T47D (cell line): ENCODE results near the gene AHI1.
"Not testable (repeated sequence)": the region's sequence is repeated elsewhere in the genome, so short reads cannot be mapped to it uniquely, and the experiment has no call there.

Experiments
- DNase-seq, 2 experiments: peaks; one replicate each; pipeline versions ENCODE4 v3.0.0 to v3.0.0-alpha.2; 2011 to 2012; ENCODE audit warnings: low read depth in 1 of 2, low spot score in 1 of 2
- JUND ChIP-seq: IDR thresholded peaks from 2 replicates; pipeline ENCODE4 v1.6.1; 2012; ENCODE audit warnings: low read depth
- in situ Hi-C: cut with HindIII; loops from 2 replicates; pipeline ENCODE4 v1.10.0; 2016; ENCODE audit warnings: low sequenced_read_pairs, low pct_unique_long_range_greater_than_20kb

Gene AHI1

GRCh38 chr6:135354407-135354806 lies 143.1 kb downstream of the AHI1 start:
- in situ Hi-C loops, result no loop called here
- no peak for TF ChIP-seq JUND
- no peak for DNase-seq

DNA sequence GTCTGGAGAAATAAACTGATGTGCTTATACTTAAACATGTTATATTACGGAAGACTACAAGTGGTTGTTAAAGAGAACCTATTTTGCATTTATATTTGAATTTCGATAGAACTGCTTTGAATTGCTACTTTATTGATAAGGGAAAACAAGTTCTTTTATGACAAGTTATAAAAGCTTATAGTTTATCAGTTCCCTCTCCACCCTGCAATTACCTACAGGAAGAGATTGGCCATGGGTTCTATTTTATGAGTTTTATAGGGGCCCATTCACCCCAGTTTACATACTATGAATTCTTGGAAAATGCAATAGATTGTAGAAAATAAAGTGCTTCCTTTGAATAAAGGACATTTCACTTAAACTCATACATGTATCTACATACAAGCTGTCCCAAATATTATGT lies 144.4 kb downstream of the AHI1 start:
- in situ Hi-C loops, result no loop called here
- no peak for TF ChIP-seq JUND

DNA sequence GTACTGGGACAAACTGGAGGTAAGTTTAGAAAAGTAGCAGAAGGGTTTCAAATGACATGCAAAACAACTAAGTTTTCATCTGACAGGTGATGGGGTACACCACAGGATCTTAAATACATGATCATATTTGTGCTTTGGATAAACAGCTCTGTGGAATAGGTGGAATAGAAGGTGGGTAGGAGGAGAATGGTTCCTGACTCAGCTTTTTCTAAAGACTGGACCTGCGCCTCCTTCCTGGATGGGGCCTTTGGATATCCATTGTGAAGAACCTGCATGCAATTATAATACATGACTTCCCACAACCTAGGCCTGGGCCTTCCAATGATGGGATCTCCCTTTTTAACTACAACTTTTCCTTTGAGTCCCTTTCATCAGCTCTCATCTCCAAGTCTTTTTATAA lies 145.9 kb downstream of the AHI1 start:
- in situ Hi-C loops, result no loop called here
- TF ChIP-seq JUND, result no peak
- no peak for DNase-seq

More for the DNA sequence above, 144.4 kb downstream of the AHI1 start:
- no peak for DNase-seq

DNA sequence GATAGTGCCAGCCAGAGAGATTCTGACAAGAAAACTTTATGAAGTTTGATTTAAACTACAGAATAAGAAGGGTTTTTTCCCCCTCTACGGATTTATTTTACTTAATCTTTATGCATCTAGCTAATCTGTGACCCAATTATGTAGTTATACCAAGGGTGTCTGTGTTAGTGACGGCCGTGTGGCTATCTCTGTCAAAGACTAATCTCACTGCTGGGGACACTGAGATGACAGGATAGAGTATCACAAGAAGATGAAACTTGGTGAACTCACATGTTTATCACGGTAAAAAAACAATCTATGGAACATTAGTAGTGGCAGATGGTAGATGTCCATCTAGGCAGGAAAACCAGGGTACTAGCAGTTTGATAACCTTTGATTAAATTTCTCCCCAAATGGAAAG lies 149.7 kb downstream of the AHI1 start:
- no peak for DNase-seq
- in situ Hi-C loops, result no loop called here
- TF ChIP-seq JUND, result no peak

GRCh38 chr6:135346747-135347146 lies 150.8 kb downstream of the AHI1 start:
- no peak for TF ChIP-seq JUND
- in situ Hi-C loops, result no loop called here
- no peak for DNase-seq

DNA sequence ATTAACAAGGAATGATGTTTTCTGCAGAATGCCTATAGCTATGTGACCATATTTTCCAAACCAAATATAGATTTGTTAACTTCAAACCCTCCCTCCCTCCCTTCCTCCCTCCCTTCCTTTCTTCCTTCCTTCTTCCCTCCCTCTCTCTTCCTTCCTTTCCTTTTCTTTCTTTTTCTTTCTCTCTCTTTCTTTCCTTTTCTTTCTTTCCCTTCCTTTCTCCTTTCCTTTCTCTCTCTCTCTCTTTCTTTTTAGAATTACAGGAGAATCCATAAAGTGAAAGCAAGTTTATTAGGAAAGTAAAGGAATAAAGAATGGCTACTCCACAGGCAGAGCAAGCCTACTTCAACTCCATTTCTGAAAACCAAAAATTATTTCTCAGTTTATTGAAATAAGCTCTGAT lies 153.0 kb downstream of the AHI1 start:
- TF ChIP-seq JUND, result no peak
- DNase-seq, result no peak
- in situ Hi-C loops, result no loop called here

DNA sequence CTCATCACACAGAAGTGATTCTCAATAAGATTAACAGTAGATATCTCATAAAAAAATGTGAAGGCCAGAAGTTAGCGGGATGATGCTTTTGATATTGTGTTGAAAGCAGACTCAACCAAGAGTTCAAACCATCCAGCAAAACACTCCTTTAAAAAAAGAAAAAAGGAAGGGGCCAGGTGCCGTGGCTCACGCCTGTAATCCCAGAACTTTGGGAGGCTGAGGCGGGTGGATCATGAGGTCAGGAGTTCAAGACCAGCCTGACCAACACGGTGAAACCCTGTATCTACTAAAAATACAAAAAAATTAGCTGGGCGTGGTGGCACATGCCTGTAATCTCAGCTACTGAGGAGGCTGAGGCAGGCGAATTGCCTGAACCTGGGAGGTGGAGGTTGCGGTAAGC lies 157.6 kb downstream of the AHI1 start:
- DNase-seq, in situ Hi-C loops: not testable (repeated sequence)

DNA sequence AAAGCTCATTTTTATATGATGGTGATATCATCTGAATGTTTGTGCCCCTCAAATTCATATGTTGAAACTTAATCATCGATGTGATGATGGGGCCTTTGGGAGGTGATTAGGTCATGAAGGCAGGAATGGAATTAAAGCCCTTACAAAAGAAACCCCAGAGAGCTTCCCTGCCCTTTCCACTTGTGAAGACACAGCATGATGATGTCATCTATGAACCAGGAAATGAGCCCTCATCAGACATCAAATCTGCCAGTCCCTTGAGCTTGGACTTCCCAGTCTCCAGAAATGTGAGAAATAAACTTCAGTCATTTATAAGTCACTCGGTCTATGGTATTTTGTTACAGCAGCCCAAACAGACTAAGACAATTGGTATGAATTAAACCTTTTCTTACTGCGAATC lies 163.4 kb downstream of the AHI1 start:
- DNase-seq, result peak in 1 of 2 experiments; percentile 2
- TF ChIP-seq JUND, result no peak
- in situ Hi-C loops, result no loop called here

DNA sequence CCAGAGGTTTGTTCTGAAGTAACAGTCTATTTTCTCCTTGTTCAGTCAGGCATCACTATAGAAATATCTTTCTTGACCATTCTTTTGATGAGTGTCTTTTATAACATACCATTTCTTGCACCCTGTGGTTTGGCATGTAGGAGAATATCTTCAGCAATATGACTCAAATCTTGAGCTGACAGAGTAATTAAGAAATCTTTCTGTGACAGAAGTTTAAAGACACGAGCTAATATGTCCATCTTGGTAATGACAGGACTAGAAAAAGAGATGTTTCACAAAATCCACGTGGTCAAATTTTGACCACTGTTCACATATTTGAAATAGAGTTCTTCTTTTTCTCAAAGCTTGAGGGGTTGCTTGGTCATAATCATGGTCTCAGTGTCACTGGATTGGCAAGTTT lies 166.5 kb downstream of the AHI1 start:
- no peak for DNase-seq
- no peak for TF ChIP-seq JUND
- in situ Hi-C loops, result no loop called here

- in situ Hi-C loops, result no loop called here
- DNase-seq, result no peak
- no peak for TF ChIP-seq JUND
Observed at GRCh38 chr6:135329851-135330803, 167.4 kb downstream of the AHI1 start.

GRCh38 chr6:135328136-135328535 lies 169.4 kb downstream of the AHI1 start:
- no peak for DNase-seq
- no peak for TF ChIP-seq JUND
- in situ Hi-C loops, result no loop called here

GRCh38 chr6:135325624-135326424 lies 171.7 kb downstream of the AHI1 start:
- in situ Hi-C loops, result no loop called here
- no peak for TF ChIP-seq JUND
- no peak for DNase-seq

GRCh38 chr6:135324531-135324930 lies 173.0 kb downstream of the AHI1 start:
- DNase-seq, result no peak
- in situ Hi-C loops, result no loop called here
- TF ChIP-seq JUND, result no peak
